H9 (cell line): ENCODE results near the gene MALT1. TPM values are rescaled to one million over a fixed set of nuclear protein-coding genes. Genes with fewer than 3 reads are reported as not detected.

ENCODE experiments used
- DNase-seq: peaks from one replicate; pipeline ENCODE4 v3.0.0-alpha.2; 2017
- H2AFZ ChIP-seq: one replicate; pipeline ENCODE4 v1.6.1; 2013; ENCODE audit warnings: mild to moderate bottlenecking, low read length, control low read depth, moderate library complexity
- H2AK5ac ChIP-seq: 2 replicates; pipeline ENCODE4 v1.6.1; 2013; ENCODE audit warnings: low read length, control low read depth, mixed read lengths; ENCODE audit not compliant: insufficient read length
- H2BK120ac ChIP-seq: one replicate; pipeline ENCODE4 v1.6.1; 2013; ENCODE audit warnings: low read depth, mild to moderate bottlenecking, low read length, control low read depth, inconsistent platforms; ENCODE audit not compliant: poor library complexity, severe bottlenecking
- H2BK12ac ChIP-seq: 2 replicates; pipeline ENCODE4 v1.6.1; 2013; ENCODE audit warnings: low read length, control low read depth, mixed read lengths, low read depth; ENCODE audit not compliant: insufficient read length
- H2BK15ac ChIP-seq: 2 replicates; pipeline ENCODE4 v1.6.1; 2013; ENCODE audit warnings: low read depth, low read length, control low read depth
- H2BK20ac ChIP-seq: one replicate; pipeline ENCODE4 v1.6.1; 2013; ENCODE audit warnings: low read depth, mild to moderate bottlenecking, low read length, control low read depth, inconsistent platforms; ENCODE audit not compliant: poor library complexity, severe bottlenecking
- H2BK5ac ChIP-seq: 2 replicates; pipeline ENCODE4 v1.6.1; 2013; ENCODE audit warnings: low read length, control low read depth, mixed read lengths; ENCODE audit not compliant: insufficient read length
- H3K14ac ChIP-seq: 2 replicates; pipeline ENCODE4 v1.6.1; 2013; ENCODE audit warnings: low read length, control low read depth; ENCODE audit not compliant: insufficient read depth
- H3K18ac ChIP-seq: 2 replicates; pipeline ENCODE4 v1.6.1; 2013; ENCODE audit warnings: low read depth, mild to moderate bottlenecking, mixed read lengths, low read length, control low read depth; ENCODE audit not compliant: insufficient read length
- H3K23ac ChIP-seq: 2 replicates; pipeline ENCODE4 v1.6.1; 2013; ENCODE audit warnings: low read length, control low read depth, mixed read lengths, low read depth; ENCODE audit not compliant: insufficient read length
- H3K23me2 ChIP-seq: 2 replicates; pipeline ENCODE4 v1.6.1; 2013; ENCODE audit warnings: low read depth, mild to moderate bottlenecking, mixed read lengths, low read length, control low read depth; ENCODE audit not compliant: insufficient read length, poor library complexity, severe bottlenecking
- H3K27ac ChIP-seq: 2 replicates; pipeline ENCODE4 v1.5.1; 2013; ENCODE audit warnings: low read length, control low read depth, mixed read lengths, low read depth; ENCODE audit not compliant: insufficient read length
- H3K27me3 ChIP-seq: 2 replicates; pipeline ENCODE4 v1.6.1; 2013; ENCODE audit warnings: low read length, control low read depth, inconsistent platforms; ENCODE audit not compliant: insufficient read depth
- H3K4ac ChIP-seq: 2 replicates; pipeline ENCODE4 v1.6.1; 2013; ENCODE audit warnings: low read depth, mild to moderate bottlenecking, control low read depth, inconsistent platforms, low read length, moderate library complexity
- H3K4me1 ChIP-seq: 2 replicates; pipeline ENCODE4 v1.6.1; 2013; ENCODE audit warnings: low read length, control low read depth, inconsistent platforms; ENCODE audit not compliant: insufficient read depth
- H3K4me2 ChIP-seq: 2 replicates; pipeline ENCODE4 v1.6.1; 2013; ENCODE audit warnings: low read length, control low read depth, mixed read lengths; ENCODE audit not compliant: insufficient read length, insufficient read depth
- H3K56ac ChIP-seq: 2 replicates; pipeline ENCODE4 v1.6.1; 2013; ENCODE audit warnings: low read depth, mild to moderate bottlenecking, mixed read lengths, low read length, control low read depth; ENCODE audit not compliant: insufficient read length
- H3K79me1 ChIP-seq: 2 replicates; pipeline ENCODE4 v1.6.1; 2013; ENCODE audit warnings: low read depth, mild to moderate bottlenecking, moderate library complexity, low read length, control low read depth, inconsistent platforms; ENCODE audit not compliant: insufficient read depth, poor library complexity, severe bottlenecking
- H3K79me2 ChIP-seq: 2 replicates; pipeline ENCODE4 v1.6.1; 2013; ENCODE audit warnings: low read length, control low read depth, inconsistent platforms; ENCODE audit not compliant: insufficient read depth
- H3K9ac ChIP-seq: 2 replicates; pipeline ENCODE4 v1.6.1; 2013; ENCODE audit warnings: low read length, control low read depth, mixed read lengths; ENCODE audit not compliant: insufficient read length; ENCODE audit errors: extremely low read depth
- H3K9me3 ChIP-seq: one replicate; pipeline ENCODE4 v1.6.1; 2013; ENCODE audit warnings: low read depth, low read length, inconsistent platforms; ENCODE audit not compliant: control insufficient read depth
- H3T11ph ChIP-seq: one replicate; pipeline ENCODE4 v1.6.1; 2013; ENCODE audit warnings: mild to moderate bottlenecking, low read length, control low read depth, inconsistent platforms
- H4K20me1 ChIP-seq: one replicate; pipeline ENCODE4 v1.6.1; 2013; ENCODE audit not compliant: control insufficient read depth, insufficient read length, insufficient read depth
- H4K5ac ChIP-seq: 2 replicates; pipeline ENCODE4 v1.6.1; 2013; ENCODE audit warnings: low read depth, mild to moderate bottlenecking, mixed read lengths, low read length, control low read depth; ENCODE audit not compliant: insufficient read length
- H4K8ac ChIP-seq: replicated peaks from 2 replicates; pipeline ENCODE4 v1.6.1; 2013; ENCODE audit warnings: low read length, control low read depth, mixed read lengths, low read depth; ENCODE audit not compliant: insufficient read length
- H4K91ac ChIP-seq: 2 replicates; pipeline ENCODE4 v1.6.1; 2013; ENCODE audit warnings: low read depth, mild to moderate bottlenecking, moderate library complexity, mixed read lengths, low read length, control low read depth; ENCODE audit not compliant: insufficient read length
- H3K27ac Mint-ChIP-seq, 3 experiments: 2 replicates in 2 of 3; 3 replicates in 1 of 3; pipeline ENCODE4 v1.8.0; 2020 to 2021; ENCODE audit warnings: mixed read lengths in 3 of 3, mild to moderate bottlenecking in 1 of 3, moderate library complexity in 1 of 3
- H3K27me3 Mint-ChIP-seq: 2 replicates; pipeline ENCODE4 v1.8.0; 2021; ENCODE audit warnings: low read depth, mild to moderate bottlenecking, moderate library complexity, mixed read lengths
- H3K36me3 Mint-ChIP-seq, 3 experiments: 2 replicates in 2 of 3; 3 replicates in 1 of 3; pipeline ENCODE4 v1.8.0; 2020 to 2021; ENCODE audit warnings: low read depth in 3 of 3, mixed read lengths in 3 of 3; ENCODE audit not compliant: insufficient read depth in 1 of 3
- H3K4me1 Mint-ChIP-seq, 2 experiments: 2 replicates each; pipeline ENCODE4 v1.8.0; 2020; ENCODE audit warnings: mixed read lengths in 2 of 2
- H3K4me3 Mint-ChIP-seq, 2 experiments: 2 replicates in 1 of 2; 3 replicates in 1 of 2; pipeline ENCODE4 v1.8.0; 2020 to 2021; ENCODE audit warnings: mild to moderate bottlenecking in 2 of 2, mixed read lengths in 2 of 2, moderate library complexity in 1 of 2
- H3K9me3 Mint-ChIP-seq, 2 experiments: 2 replicates in 1 of 2; 3 replicates in 1 of 2; pipeline ENCODE4 v1.8.0; 2020; ENCODE audit warnings: mild to moderate bottlenecking in 2 of 2, mixed read lengths in 2 of 2, moderate library complexity in 1 of 2
- CTCF ChIP-seq: fragments of 200-600 bp; sonication (generic); conservative IDR thresholded peaks from 3 replicates; pipeline ENCODE4 v1.8.0; 2021; ENCODE audit warnings: antibody characterized with exemption, mild to moderate bottlenecking
- WGBS: extraction: QIAGEN DNeasy Blood & Tissue Kit; methylation state at CpG from one replicate; pipeline ENCODE4 v1.1.7; 2013; ENCODE audit warnings: missing lambda C conversion rate, low lambda C conversion rate, mixed read lengths; ENCODE audit not compliant: insufficient read length; ENCODE audit errors: extremely low coverage; 5-methylcytosine and 5-hydroxymethylcytosine counted together
- total RNA-seq: library from RNA; stranded (reverse); gene quantifications from 2 replicates; pipeline ENCODE4 v1.2.1, GENCODE V29; 2021

MALT1 gene
- total RNA-seq, 1 experiment from 2014 or later, result 18.1 TPM

GRCh38 chr18:58694221-58694620 is 23.0 kb downstream of the MALT1 start:
- Histone ChIP-seq H2BK15ac (no peak overlapping the region), H3K4me1 (no peaks in the 10 kb centered on the region; the same call in 1 of the 2 replicates), H2BK20ac (no peak overlapping the region), H3K23ac (no peak overlapping the region), H4K91ac (no peak overlapping the region), H4K5ac (no peak overlapping the region), H2BK12ac (no peak overlapping the region), H2AFZ (no peak overlapping the region), H2BK5ac (no peak overlapping the region), H3K27me3 (no peaks in the 10 kb centered on the region), H3K4me2 (no peak overlapping the region), H3K9ac (no peak overlapping the region), H4K8ac (no peak overlapping the region), H3K14ac (no peak overlapping the region), H2AK5ac (no peak overlapping the region), H3K18ac (no peak overlapping the region), H4K20me1 (no peaks in the 10 kb centered on the region), H3K56ac (no peak overlapping the region), H3K79me2 (no peaks in the 10 kb centered on the region), H3T11ph (no peak overlapping the region), H3K9me3 (no peaks in the 10 kb centered on the region), H2BK120ac (no peak overlapping the region), H3K79me1 (no peaks in the 10 kb centered on the region), H3K4ac (no peak overlapping the region), H3K23me2 (no peaks in the 10 kb centered on the region), H3K27ac (no peak overlapping the region)
- Mint-ChIP-seq H3K27me3 (no peaks in the 10 kb centered on the region), H3K9me3 (peaks cover 0 to 5% of the 10 kb centered on the region in 2 experiments; a peak in 2 of 5 replicates), H3K27ac (no peak overlapping the region), H3K4me1 (peaks cover 12 to 15% of the 10 kb centered on the region in 2 experiments), H3K36me3 (peaks cover 26 to 47% (median 43%) of the 10 kb centered on the region in 3 experiments), H3K4me3 (no peak overlapping the region)
- DNase-seq, result no peak
- WGBS, result no CpG with 5 or more reads among the region's 1 CpG
- no peak for TF ChIP-seq CTCF
